Superior temporal gyrus (tissue), 1 donor: ENCODE results near the gene PPP3R2.
"Not testable (repeated sequence)": the region's sequence is repeated elsewhere in the genome, so short reads cannot be mapped to it uniquely, and the experiment has no call there.

ENCODE experiments used
- DNase-seq: peaks from one replicate; pipeline ENCODE4 v3.0.0-alpha.2; 2016; ENCODE audit errors: extremely low spot score

PPP3R2 gene

GRCh38 chr9:101594796-101595195 lies at the start of gene PPP3R2:
PPP3R2 (minus strand) TSS chr9:101594969; CDS start chr9:101594921, 48 bp downstream.
- no peak for DNase-seq

- peak; percentile 38 for DNase-seq
These were observed 45.3 kb upstream of the PPP3R2 start for GRCh38 chr9:101639785-101640665.

GRCh38 chr9:101639311-101639710 lies 44.5 kb upstream of the PPP3R2 start:
- no peak for DNase-seq

- DNase-seq: no peak
These were observed 41.5 kb upstream of the PPP3R2 start for GRCh38 chr9:101636247-101636646.

GRCh38 chr9:101635473-101635872 lies 40.7 kb upstream of the PPP3R2 start:
- DNase-seq: no peak

GRCh38 chr9:101634741-101635409 lies 40.1 kb upstream of the PPP3R2 start:
- DNase-seq: no peak

DNA sequence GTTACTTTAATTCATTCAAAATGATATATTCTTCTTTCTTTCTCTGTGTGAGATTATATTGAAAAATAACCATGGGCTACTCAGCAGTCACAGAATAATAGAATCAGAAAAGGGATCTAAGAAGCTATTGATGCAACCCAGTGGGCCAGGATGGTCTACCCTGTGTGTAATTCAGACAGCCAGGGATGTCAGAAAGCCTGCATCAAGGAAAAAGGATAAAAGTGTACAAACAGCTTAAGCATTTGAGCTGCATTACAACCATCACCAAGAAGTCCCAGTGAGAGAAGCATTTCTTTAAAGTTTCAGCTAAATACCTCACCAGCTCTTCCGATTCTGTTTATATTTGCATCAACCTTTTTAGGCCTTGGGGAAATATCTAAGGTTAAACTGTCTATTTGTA lies 37.8 kb upstream of the PPP3R2 start:
- DNase-seq: no peak

DNA sequence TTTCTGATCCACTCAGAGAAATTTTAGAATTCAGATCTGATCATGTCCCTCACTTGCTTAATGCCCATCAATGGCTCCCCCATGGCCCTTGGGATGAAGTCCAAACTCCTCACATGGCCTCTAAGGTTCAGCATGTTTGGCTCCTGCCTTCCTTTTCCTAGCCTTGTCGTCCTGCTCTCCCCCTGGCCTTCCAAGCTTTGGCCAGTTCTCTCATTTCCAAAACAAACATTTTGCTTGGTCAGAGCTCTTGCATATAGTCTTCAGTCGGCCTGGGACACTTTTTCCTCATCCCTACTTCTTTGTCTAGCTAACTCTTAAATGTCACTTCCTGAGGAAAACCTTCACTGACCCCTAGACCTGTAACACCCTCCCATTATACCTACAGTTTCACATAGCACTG lies 37.1 kb upstream of the PPP3R2 start:
- DNase-seq: no peak

- DNase-seq: no peak
These were observed 34.9 kb upstream of the PPP3R2 start for GRCh38 chr9:101629636-101630035.

DNA sequence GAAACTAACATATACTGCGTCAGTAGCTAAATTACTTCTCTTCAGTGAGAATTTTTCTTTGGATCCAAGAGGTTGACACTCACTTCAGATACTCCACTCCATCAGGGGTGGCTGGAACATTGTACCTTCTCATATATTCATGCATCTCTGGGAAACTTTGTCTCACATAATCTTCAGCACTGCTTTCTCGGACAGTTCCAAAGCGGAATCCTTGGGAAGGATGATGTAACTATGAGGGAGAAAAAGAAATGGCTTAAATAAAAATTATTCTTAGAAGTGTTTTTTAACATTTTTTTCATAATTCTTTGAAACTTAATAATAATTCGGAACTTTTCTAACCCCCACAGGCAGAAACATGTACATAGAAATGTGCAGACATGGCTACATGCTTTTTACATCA lies 33.4 kb upstream of the PPP3R2 start:
- no peak for DNase-seq

GRCh38 chr9:101626295-101626694 lies 31.5 kb upstream of the PPP3R2 start:
- no peak for DNase-seq

DNA sequence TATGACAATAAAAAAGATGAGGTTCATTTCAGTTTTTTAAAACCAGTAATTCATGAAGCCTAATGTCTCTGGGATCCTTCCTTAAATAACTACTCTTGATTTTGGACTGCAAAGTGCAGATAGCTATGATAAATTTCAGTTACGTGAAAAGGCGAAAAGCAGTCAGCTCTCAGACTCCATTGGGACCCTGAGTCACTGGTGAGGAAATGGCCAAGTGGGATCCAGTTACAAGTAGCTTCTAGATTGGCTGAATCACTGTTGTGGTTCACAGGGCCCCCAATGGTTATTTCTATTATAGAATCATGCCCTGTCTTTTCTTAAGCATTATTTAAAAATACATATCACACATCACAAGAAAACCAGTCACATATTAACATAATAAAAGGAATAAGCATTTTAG lies 31.1 kb upstream of the PPP3R2 start:
- DNase-seq: no peak

GRCh38 chr9:101620452-101620851 lies 25.7 kb upstream of the PPP3R2 start:
- no peak for DNase-seq

DNA sequence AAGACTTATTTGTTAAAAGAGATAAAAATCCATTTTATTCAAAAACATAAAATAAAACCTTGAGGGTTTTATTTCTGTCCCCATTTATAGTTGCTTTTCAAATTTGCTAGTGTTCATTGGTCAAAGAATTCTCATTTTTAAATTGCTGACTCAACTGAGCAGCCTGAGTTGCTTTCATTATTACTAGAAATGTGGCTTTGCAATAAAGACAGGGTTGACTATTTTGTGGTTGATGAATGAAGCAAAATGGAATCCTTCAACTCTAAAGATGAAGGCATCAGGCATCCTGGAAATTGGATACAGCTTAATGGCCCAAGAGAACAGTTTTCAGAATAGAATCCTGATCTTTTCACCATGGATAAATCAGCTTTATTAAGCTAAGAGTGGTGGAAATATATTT lies 23.9 kb upstream of the PPP3R2 start:
- no peak for DNase-seq

- DNase-seq: no peak
These were observed 10.8 kb upstream of the PPP3R2 start for GRCh38 chr9:101605547-101605946.

DNA sequence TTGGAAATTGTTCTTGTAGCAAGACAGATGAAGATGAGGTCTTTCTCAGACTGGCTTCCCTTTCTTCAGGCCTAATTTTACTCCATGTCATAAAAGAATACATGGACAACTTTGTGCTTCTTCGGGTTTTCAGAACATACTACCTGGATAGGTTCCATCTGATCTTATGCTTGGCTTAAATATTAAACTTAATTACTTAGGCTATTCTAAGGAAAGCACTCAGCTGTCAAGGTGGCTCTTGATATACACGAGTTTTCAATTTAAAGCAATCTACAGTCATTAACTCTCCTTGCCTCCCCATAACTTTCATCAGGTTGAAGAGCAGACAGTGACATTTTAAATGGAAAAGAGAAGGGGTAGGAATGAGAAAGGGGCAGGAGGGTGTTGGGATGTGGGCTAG lies 9.5 kb upstream of the PPP3R2 start:
- no peak for DNase-seq

DNA sequence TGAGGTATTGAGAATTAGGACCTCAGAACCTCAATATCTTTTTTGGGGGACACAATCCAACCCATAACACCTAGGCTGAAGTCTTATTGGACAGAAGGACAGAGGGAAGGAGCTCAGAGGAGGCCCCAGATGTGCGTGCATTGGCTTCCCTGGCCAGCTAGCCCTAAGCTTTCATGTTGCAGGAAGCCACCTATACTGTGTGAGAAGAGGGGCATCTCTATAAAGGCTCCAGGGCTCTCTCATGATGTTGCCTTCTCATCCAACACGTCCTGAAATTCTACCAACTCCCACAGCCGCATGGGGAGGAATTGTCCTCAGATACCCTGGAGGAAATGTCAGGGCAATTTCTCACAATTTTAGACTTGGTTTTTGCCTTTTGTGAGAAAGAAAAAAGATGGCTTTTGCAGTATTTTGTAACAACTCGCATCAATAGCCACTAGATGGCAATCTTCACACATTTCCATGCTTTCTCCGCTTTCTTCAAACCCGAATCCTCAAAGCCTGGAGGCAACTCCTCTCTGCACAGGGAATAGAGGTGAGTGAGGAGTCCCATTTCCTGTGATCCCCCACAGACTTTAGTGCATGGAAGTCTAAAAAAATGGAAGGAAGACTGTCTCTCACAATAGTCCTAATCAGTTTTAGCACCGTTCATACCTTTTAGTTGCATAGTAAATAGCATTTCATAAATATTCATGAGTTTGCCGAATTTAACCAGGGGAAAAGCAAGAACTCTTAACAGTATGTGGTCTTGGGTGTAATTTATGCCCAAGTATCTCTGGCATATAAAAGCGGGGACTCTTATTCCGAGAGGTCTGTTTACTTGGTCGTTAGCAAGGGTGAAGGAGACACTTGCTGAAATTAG lies 7.4 kb upstream of the PPP3R2 start:
- peak; percentile 88 for DNase-seq

GRCh38 chr9:101593345-101593744 lies 1.4 kb downstream of the PPP3R2 start:
- no peak for DNase-seq

- no peak for DNase-seq
These were observed 2.0 kb downstream of the PPP3R2 start for GRCh38 chr9:101592788-101593187.

- DNase-seq: no peak
These were observed 2.9 kb downstream of the PPP3R2 start for GRCh38 chr9:101591787-101592446.

DNA sequence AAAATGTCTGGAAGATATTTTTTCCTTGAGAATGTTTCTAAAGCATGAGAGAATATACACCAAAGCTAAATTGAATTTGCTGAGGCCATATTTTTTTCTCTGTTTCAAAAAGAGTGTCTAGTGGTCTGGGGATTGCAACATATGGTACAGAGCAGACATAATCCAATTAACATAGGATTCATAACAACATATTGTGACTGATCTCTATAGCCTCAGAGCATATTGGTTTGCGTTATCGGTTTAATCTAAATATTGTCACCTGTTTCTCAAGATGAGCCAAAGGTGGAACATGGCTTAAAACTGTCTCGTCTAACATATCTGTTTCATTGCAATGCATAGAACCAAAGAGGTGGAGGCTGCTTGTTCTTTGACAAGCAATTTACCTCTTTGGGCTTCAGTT lies 3.9 kb downstream of the PPP3R2 start:
- DNase-seq: no peak

- DNase-seq: not testable (repeated sequence)
These were observed 4.7 kb downstream of the PPP3R2 start for GRCh38 chr9:101590074-101590473.
